Karpas-422 (cell line): ENCODE data around the gene FAM177B. TPM values are rescaled to one million over a fixed set of nuclear protein-coding genes. Genes with fewer than 3 reads are reported as not detected.

Experiments
- DNase-seq: peaks from one replicate; pipeline ENCODE4 v3.0.0-alpha.2; 2015
- H2AFZ ChIP-seq: fragments of 200-600 bp; sonication (generic); 2 replicates; pipeline ENCODE4 v1.6.1; 2014; ENCODE audit warnings: antibody characterized with exemption, low read length, mixed read lengths
- H3K27ac ChIP-seq: fragments of 200-600 bp; sonication (generic); 2 replicates; pipeline ENCODE4 v1.5.1; 2014; ENCODE audit warnings: mild to moderate bottlenecking, low read length, moderate library complexity
- H3K27me3 ChIP-seq: fragments of 200-600 bp; sonication (generic); 2 replicates; pipeline ENCODE4 v1.6.1; 2014; ENCODE audit warnings: low read length, mixed read lengths
- H3K36me3 ChIP-seq: fragments of 200-600 bp; sonication (generic); 2 replicates; pipeline ENCODE4 v1.6.1; 2014; ENCODE audit warnings: low read length, mixed read lengths; ENCODE audit not compliant: insufficient read depth
- H3K4me1 ChIP-seq: fragments of 200-600 bp; sonication (generic); 2 replicates; pipeline ENCODE4 v1.6.1; 2014; ENCODE audit warnings: mild to moderate bottlenecking, low read length, mixed read lengths
- H3K4me2 ChIP-seq: fragments of 200-600 bp; sonication (generic); 2 replicates; pipeline ENCODE4 v1.6.1; 2014; ENCODE audit warnings: low read length, low read depth, mild to moderate bottlenecking; ENCODE audit not compliant: poor library complexity, severe bottlenecking
- H3K4me3 ChIP-seq: fragments of 200-600 bp; sonication (generic); 2 replicates; pipeline ENCODE4 v1.5.1; 2014; ENCODE audit warnings: mild to moderate bottlenecking, antibody characterized with exemption, low read length, mixed read lengths
- H3K79me2 ChIP-seq: fragments of 200-600 bp; sonication (generic); 2 replicates; pipeline ENCODE4 v1.6.1; 2014; ENCODE audit warnings: mild to moderate bottlenecking, low read length, mixed read lengths
- H3K9ac ChIP-seq: fragments of 200-600 bp; sonication (generic); 2 replicates; pipeline ENCODE4 v1.6.0; 2014; ENCODE audit warnings: low read length
- H3K9me2 ChIP-seq: fragments of 200-600 bp; sonication (generic), shearing (Covaris generic); replicated peaks from 2 replicates; pipeline ENCODE4 v1.6.0; 2014; ENCODE audit warnings: mild to moderate bottlenecking, low read length, moderate library complexity; ENCODE audit not compliant: insufficient read depth
- H3K9me3 ChIP-seq: fragments of 300-700, 200-600 bp; sonication (generic); 2 replicates; pipeline ENCODE4 v1.6.1; 2014; ENCODE audit warnings: low read length, mixed read lengths
- H4K20me1 ChIP-seq: fragments of 200-600 bp; sonication (generic); 2 replicates; pipeline ENCODE4 v1.6.1; 2014; ENCODE audit warnings: mild to moderate bottlenecking, antibody characterized with exemption, low read length, low read depth; ENCODE audit not compliant: insufficient read depth
- total RNA-seq: library from RNA; depleted of rRNA; stranded (reverse); fragments of >200 nt; shearing (Covaris generic); gene quantifications from 2 replicates; pipeline ENCODE4 v1.2.3, GENCODE V29; 2014; ENCODE audit warnings: low replicate concordance

Gene FAM177B
- total RNA-seq, 1 experiment from 2014 or later = not detected

DNA sequence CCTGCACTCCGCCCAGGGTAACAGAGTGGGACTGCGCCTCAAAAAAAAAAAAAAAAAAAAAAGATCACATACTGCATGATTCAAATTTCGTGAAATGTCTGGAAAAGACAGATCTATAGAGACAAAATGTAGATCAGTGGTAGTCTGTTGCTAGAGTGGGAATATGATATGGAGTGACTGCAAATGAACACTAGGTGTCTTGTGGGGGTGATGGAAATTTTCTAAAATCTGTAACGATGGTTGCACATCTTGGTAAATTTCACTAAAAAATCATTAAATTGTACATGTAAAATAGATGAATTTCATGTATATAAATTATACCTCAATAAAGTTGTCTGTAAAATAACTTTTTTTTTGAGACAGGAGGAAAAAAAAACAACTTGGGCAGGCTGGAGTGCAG is 30.2 kb upstream of the FAM177B start:
- H3K4me2 ChIP-seq = no peak overlapping the region
- H2AFZ ChIP-seq = no peak overlapping the region
- no peak for DNase-seq
- no peaks in the 10 kb centered on the region for H4K20me1 ChIP-seq
- no peak overlapping the region for H3K27ac ChIP-seq
- H3K9me3 ChIP-seq = peaks cover 14% of the 10 kb centered on the region
- H3K4me1 ChIP-seq = peaks cover 12% of the 10 kb centered on the region
- H3K36me3 ChIP-seq = peaks cover 20% of the 10 kb centered on the region; the same call in 1 of the 2 replicates
- no peaks in the 10 kb centered on the region for H3K27me3 ChIP-seq
- H3K9me2 ChIP-seq = no peaks in the 10 kb centered on the region
- H3K79me2 ChIP-seq = peaks cover 87% of the 10 kb centered on the region
- no peak overlapping the region for H3K9ac ChIP-seq
- H3K4me3 ChIP-seq = no peak overlapping the region

DNA sequence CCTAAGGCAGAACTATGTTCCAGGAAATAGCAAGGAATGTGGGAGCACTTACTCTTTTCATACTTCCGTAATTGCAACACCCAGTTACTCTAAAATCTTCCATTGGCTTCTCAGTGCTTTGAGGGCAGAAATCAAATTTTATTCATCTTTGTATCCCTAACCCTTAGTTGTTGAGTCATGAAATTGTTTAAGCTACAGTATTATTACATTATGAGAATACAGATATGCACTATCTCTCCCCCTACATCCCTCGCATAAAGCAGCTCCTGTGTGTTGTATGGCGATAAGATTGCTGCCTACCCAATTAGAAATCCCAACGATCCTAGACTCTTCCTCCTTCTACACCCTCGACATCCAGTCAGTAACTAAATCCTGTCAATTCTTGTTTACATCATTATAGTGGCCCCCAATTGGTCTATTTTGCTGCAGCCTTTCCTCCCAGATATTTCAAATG is 27.3 kb upstream of the FAM177B start:
- Histone ChIP-seq H2AFZ (no peak overlapping the region), H3K36me3 (0 out of 2 replicates have a peak, but pooled peaks cover 7% of the 10 kb centered on the region), H3K4me1 (peaks cover 16% of the 10 kb centered on the region), H3K9me3 (peaks cover 7% of the 10 kb centered on the region), H3K4me3 (no peak overlapping the region), H3K9ac (no peak overlapping the region), H3K9me2 (no peaks in the 10 kb centered on the region), H3K79me2 (peaks cover 85% of the 10 kb centered on the region), H3K4me2 (peak overlapping the region; percentile 68), H3K27me3 (no peaks in the 10 kb centered on the region), H3K27ac (no peak overlapping the region), H4K20me1 (no peaks in the 10 kb centered on the region)
- no peak for DNase-seq

DNA sequence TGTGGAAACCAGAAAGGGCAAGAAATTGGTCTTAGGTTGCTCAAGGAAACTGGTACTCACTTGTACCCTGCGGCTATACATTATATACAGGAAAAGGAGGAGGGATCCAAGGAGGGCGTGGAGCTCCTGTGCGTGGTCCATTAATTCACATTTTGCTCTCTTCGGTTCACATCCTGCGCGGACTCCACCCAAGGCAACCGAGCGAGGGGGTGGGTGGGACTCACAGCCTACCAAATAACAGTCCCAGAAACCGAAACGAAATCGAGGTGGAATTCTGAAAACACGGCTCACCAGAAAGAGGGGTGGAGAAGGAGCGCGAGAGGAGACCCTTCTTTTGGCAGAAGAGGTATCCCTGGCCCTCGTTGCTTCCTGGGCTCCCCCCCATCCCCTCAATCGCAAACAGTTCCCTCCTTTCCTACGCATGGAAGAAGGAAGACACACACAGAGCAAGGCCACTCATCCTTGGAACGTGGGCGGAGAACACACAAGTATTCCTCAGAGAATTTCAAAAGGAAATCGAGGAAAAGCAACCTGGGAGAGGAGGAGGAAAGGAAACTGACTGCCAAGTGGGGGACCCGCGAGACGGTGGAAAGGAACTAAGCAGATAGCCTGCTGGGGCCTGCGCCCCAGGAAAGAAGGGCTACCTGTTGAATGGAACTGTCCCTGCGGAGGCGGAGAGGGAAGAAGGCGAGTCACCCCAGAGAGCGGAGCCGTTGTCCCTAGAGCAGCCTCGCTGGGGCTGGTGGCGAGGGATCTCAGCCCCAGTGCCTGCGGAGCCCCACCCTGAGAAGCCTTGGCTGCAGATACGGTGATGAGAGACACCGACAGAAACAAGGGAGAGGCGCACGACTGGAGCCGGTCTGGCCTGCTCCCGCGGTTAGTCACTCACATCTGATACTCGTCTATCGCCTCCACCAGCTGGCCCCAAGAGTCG is 25.4 kb upstream of the FAM177B start:
- Histone ChIP-seq H3K27me3 (no peaks in the 10 kb centered on the region), H3K4me1 (peaks cover 16% of the 10 kb centered on the region), H3K9me2 (no peaks in the 10 kb centered on the region), H3K9ac (peak overlapping the region; percentile 89), H2AFZ (0 out of 2 replicates have a peak overlapping the region, but pooled peaks have one; percentile 83), H3K4me2 (peak overlapping the region; percentile 68), H4K20me1 (no peaks in the 10 kb centered on the region), H3K27ac (peak overlapping the region; percentile 22; the same call in 1 of the 2 replicates), H3K79me2 (peaks cover 70% of the 10 kb centered on the region), H3K4me3 (peak overlapping the region; percentile 86), H3K9me3 (no peaks in the 10 kb centered on the region), H3K36me3 (peaks cover 3% of the 10 kb centered on the region; the same call in 1 of the 2 replicates)
- peak; percentile 71 for DNase-seq

DNA sequence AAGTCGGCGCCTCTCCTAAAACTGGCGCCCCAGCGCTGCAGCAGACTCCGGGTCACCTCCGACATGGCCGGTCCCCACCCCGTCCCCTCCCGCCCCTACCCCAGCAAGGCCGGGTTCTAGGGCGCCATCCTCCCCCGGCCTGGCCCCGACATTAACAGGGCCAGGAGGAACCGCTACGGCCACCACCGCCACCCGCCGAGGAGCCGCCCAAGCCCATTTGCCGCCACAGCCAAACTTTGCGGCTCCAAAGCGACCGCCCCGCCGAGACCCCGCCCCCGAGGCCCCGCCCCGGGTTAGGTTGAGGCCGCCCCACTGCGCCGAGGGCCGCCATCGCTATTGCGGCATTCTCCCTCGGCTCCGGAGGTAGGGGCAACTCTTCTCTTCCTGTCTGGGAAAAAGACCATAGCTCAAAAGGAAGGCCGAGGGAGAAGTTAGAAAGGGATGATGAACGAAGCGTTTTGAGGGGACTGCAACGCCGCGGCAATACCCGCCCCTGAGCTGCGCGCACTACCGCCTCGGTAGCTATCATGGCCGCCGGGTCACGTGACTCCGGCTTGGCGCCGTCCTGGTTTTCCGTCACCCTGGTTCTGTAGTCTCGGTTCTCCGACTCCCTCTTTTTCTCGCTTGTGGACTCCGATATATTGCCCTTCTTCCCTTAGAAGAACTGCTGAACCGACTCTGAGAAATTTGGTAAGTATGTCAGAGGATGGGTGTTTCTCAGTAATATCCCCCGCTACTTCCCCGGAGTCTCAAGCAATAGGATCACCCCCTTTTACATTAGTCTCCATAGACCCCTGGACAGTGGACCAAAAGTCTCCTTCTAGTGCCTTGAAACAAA is 24.5 kb upstream of the FAM177B start, which contains the start of the genes AIDA and BROX:
Gene AIDA (minus strand): TSS at position 239 of the 838 bp plus-strand sequence. CDS start 174 bp downstream, at position 65.
Gene BROX (plus strand): TSS at position 312 of the 838 bp plus-strand sequence. CDS start 3,136 bp downstream, outside the sequence.
- Histone ChIP-seq H3K9me2 (no peaks in the 10 kb centered on the region), H3K27me3 (no peaks in the 10 kb centered on the region), H3K79me2 (peaks cover 61% of the 10 kb centered on the region)

DNA sequence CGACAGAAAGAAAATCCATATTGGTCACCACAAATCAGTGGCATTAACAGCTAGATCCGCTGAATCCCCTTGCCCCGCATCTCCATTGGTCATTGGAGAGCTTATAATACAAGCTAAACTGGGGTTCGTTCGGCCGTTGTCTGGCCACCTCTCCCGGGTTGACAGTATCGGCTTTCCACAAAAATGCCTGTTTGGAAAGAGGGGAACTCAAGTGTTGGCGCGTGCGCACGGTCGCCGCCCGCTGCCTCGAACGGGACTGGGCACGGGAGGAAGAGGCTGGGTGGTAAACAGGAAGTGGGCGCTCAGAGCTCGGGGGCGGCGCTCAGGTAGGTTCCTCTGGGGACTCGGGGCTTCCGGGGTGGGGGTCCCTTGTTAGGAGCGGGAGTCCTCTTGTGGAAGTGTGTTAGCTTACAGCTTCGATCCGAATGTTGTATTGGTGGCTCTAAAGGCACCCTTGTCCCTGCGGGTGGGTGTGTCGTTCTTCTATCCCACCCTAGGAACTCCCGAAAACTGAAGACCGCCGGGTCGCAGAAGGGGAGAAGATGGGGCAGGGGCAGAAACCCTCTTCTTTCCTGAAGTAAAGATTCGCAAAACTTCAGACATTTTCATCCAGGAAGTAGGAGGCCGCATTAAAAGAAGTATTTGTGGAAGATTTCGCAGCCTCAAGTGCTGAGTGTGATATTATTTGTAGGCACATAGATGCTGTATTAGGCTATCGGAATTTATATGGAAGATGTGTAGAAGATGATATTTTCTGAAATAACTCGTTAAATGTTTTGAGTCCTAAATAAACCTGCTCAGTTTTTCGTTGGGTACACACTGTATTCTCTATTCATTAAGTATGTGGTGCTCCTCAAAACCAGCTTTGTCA is 23.7 kb upstream of the FAM177B start:
- Histone ChIP-seq H3K27ac (peak overlapping the region; percentile 94), H3K79me2 (peaks cover 54% of the 10 kb centered on the region), H3K4me3 (peak overlapping the region; percentile 86), H3K9ac (peak overlapping the region; percentile 89), H3K9me2 (no peaks in the 10 kb centered on the region), H3K4me1 (peaks cover 16% of the 10 kb centered on the region), H3K27me3 (no peaks in the 10 kb centered on the region), H3K9me3 (no peaks in the 10 kb centered on the region), H4K20me1 (no peaks in the 10 kb centered on the region), H3K36me3 (peaks cover 13% of the 10 kb centered on the region; the same call in 1 of the 2 replicates), H3K4me2 (peak overlapping the region; percentile 92), H2AFZ (peak overlapping the region; percentile 83)
- peak; percentile 98 for DNase-seq

More for the DNA sequence above, 24.5 kb upstream of the FAM177B start, which contains the start of the genes AIDA and BROX:
- Histone ChIP-seq H3K36me3 (peaks cover 8% of the 10 kb centered on the region; the same call in 1 of the 2 replicates), H3K4me3 (peak within 1 kb of the TSS; percentile 86), H3K27ac (peak within 1 kb of the TSS; percentile 94), H4K20me1 (no peaks in the 10 kb centered on the region), H3K9ac (peak within 1 kb of the TSS; percentile 89), H3K4me1 (peaks cover 16% of the 10 kb centered on the region), H3K4me2 (peak within 1 kb of the TSS; percentile 92), H2AFZ (peak within 1 kb of the TSS; percentile 83), H3K9me3 (no peaks in the 10 kb centered on the region)
- peak; percentile 95 for DNase-seq

DNA sequence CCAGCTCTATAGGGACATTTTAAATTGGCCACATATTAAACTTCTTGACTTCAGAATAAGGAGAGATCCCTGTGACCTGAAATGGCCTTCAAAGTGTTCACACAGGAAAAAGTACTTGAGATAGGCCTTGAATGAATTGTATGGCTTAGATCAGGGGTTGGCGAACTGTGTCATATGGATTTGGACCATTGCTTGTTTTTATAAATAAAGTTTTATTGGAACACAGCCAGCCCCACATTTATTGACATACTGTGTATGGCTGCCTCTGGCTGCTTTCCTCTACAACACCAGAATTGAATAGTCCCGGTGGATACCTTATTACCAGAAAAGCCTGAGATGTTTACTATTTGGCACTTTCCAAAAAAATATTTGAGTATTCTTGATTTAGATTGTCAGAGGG is 20.6 kb upstream of the FAM177B start:
- H3K79me2 ChIP-seq = peaks cover 24% of the 10 kb centered on the region
- H3K4me1 ChIP-seq = peaks cover 4% of the 10 kb centered on the region
- H3K9me3 ChIP-seq = no peaks in the 10 kb centered on the region
- no peaks in the 10 kb centered on the region for H4K20me1 ChIP-seq
- H3K4me3 ChIP-seq = no peak overlapping the region
- no peaks in the 10 kb centered on the region for H3K9me2 ChIP-seq
- H3K27ac ChIP-seq = no peak overlapping the region
- no peak for DNase-seq
- H3K36me3 ChIP-seq = peaks cover 23% of the 10 kb centered on the region; the same call in 1 of the 2 replicates
- H3K27me3 ChIP-seq = no peaks in the 10 kb centered on the region
- no peak overlapping the region for H3K4me2 ChIP-seq
- no peak overlapping the region for H3K9ac ChIP-seq
- no peak overlapping the region for H2AFZ ChIP-seq

DNA sequence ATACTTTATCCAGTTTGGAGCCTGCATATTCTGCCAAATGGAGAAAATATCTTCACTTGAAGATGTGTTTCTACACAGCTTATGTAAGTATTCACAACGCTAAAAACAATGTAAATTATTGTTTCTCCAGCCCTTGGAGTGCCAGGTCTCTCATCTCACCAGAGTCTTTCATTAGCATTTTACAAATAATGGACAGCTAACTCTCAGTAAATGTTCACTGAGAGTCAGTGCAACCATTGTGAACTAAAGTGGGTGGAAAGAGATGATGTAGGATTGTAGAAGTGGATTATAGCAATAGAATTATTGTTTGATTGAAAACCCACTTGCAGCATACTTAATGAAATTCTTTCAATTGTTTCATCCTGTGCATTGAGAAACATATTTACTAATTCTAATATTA is 8.3 kb upstream of the FAM177B start:
- Histone ChIP-seq H3K79me2 (no peaks in the 10 kb centered on the region), H3K9me2 (no peaks in the 10 kb centered on the region), H3K4me3 (no peak overlapping the region), H4K20me1 (no peaks in the 10 kb centered on the region), H2AFZ (no peak overlapping the region), H3K9me3 (no peaks in the 10 kb centered on the region), H3K27ac (no peak overlapping the region), H3K9ac (no peak overlapping the region), H3K4me2 (no peak overlapping the region), H3K27me3 (no peaks in the 10 kb centered on the region), H3K4me1 (peaks cover 14% of the 10 kb centered on the region), H3K36me3 (peaks cover 48% of the 10 kb centered on the region; the same call in 1 of the 2 replicates)
- DNase-seq = no peak
